ENCODE results near the gene CHRDL1. TPM values are rescaled to one million over a fixed set of nuclear protein-coding genes. Genes with fewer than 3 reads are reported as not detected.
"Not testable (repeated sequence)": the region's sequence is repeated elsewhere in the genome, so short reads cannot be mapped to it uniquely, and the experiment has no call there.

CHRDL1 gene, protein sequence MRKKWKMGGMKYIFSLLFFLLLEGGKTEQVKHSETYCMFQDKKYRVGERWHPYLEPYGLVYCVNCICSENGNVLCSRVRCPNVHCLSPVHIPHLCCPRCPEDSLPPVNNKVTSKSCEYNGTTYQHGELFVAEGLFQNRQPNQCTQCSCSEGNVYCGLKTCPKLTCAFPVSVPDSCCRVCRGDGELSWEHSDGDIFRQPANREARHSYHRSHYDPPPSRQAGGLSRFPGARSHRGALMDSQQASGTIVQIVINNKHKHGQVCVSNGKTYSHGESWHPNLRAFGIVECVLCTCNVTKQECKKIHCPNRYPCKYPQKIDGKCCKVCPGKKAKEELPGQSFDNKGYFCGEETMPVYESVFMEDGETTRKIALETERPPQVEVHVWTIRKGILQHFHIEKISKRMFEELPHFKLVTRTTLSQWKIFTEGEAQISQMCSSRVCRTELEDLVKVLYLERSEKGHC
- 22.1 and 56.2 TPM in 2 replicates for total RNA-seq

DNA sequence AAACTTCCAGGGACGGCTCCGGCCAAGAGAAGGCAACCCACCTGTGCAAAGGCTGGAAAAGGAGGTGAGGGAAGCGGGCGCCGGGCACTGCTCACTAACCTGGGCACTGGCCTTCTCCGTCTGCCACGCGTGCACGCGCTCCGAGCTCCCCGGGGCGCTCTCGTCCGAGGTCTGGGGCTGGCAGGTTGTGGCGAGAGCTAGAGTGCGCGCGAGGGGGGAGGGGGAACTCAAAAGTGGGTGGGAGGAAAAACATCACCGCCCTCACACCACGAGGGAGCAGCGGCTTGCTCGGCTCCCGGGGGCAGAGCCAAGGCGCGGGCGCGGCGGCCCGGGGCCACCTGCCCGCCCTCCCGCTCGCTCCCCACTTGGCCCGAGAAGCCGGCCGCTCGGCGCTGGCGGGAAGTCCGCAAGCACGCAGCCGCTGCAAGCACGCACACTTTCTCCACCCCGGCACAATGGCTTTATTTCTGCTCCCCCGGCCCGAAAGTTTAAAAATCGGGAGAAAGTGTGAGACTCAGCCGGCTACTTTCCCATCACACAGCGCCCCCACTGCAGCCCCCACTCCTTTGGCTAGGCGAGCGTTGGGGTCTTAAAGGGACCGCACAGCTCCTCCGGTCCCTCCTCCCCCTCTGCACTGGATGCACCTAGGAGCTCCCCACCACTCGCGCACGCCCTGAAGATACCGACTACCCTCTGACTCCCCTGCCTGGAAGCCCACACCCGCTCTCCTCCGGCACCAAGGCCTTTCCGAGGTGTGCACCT, at the start of gene CHRDL1:
TSS of gene CHRDL1 (minus strand) at position 173 of the 762 bp plus-strand sequence. CDS start 3,636 bp downstream, outside the sequence.
- peak within 1 kb of the TSS; percentile 62 for H3K4me3 ChIP-seq (ENCODE audit: low read depth, low read length)
- TF ChIP-seq, protein P1, sequence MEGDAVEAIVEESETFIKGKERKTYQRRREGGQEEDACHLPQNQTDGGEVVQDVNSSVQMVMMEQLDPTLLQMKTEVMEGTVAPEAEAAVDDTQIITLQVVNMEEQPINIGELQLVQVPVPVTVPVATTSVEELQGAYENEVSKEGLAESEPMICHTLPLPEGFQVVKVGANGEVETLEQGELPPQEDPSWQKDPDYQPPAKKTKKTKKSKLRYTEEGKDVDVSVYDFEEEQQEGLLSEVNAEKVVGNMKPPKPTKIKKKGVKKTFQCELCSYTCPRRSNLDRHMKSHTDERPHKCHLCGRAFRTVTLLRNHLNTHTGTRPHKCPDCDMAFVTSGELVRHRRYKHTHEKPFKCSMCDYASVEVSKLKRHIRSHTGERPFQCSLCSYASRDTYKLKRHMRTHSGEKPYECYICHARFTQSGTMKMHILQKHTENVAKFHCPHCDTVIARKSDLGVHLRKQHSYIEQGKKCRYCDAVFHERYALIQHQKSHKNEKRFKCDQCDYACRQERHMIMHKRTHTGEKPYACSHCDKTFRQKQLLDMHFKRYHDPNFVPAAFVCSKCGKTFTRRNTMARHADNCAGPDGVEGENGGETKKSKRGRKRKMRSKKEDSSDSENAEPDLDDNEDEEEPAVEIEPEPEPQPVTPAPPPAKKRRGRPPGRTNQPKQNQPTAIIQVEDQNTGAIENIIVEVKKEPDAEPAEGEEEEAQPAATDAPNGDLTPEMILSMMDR (conservative IDR thresholded peaks at IDR 0.05; ENCODE audit: low read depth, low read length) = no peak
- no peak for DNase-seq (ENCODE audit: low read depth)

DNA sequence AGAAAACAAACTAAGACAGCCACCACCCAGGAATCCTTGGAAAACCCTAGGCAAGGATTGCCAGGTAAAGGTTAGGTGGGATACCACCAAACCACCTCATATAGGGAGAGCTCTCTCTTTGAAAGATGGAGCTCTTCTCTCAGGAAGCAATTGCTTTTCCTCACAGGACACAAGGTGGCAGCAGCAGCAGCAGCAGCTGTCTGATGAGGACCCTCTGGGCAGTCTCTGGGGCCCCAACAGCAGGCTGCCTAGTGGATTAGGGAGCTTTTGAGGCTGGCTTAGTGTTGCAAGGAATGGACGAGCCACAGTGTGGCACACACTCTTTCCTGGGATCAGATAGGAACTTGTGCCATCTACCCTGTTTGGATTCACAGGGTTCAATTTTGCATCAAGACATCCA, 41.4 kb upstream of the CHRDL1 start:
- H3K4me3 ChIP-seq (ENCODE audit: low read depth, low read length) = no peak overlapping the region
- no peak for DNase-seq (ENCODE audit: low read depth)
- TF ChIP-seq, protein P1 (conservative IDR thresholded peaks at IDR 0.05; ENCODE audit: low read depth, low read length) = peak; percentile 44

DNA sequence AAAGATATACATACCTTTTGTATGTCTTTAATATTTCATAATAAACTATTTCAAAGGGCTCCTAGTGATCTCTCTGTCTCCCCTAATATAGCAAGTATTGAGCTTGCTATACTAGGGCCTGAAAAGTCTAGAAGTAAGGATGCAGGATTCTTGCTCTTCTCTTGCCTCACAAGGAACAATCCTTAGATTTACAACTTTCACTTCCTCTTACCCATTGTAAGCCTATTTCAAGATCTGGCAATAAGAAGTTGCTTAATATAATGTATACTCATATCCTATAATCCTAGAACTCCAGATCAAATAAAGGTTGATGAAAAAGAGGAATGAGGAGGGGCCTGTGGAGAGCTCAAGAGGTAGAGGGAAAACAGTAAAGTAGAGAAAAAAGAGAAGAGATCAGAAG, 40.8 kb upstream of the CHRDL1 start:
- no peak overlapping the region for H3K4me3 ChIP-seq (ENCODE audit: low read depth, low read length)
- TF ChIP-seq, protein P1 (conservative IDR thresholded peaks at IDR 0.05; ENCODE audit: low read depth, low read length) = no peak
- DNase-seq (ENCODE audit: low read depth) = no peak

DNA sequence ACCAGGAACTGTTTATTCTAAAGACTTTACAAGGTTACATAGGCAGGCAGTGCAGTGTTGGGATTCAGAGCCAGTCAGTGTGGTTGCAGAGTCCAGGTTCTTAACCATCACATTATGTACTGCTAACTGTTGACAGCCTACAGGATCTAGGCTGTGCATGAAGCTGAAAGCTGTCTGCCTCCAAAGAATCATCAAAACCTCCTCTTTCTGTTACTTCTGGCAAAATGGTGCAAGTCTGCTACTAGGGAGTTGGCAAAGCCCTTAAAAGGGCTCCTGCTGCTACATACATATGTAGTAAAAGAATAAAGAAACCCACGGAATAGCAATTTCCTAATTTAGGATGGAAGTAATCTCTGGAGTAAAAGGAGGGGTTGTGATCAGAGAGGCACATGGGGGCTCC, 40.4 kb upstream of the CHRDL1 start:
- no peak overlapping the region for H3K4me3 ChIP-seq (ENCODE audit: low read depth, low read length)
- TF ChIP-seq, protein P1 (conservative IDR thresholded peaks at IDR 0.05; ENCODE audit: low read depth, low read length) = no peak
- DNase-seq (ENCODE audit: low read depth) = no peak

DNA sequence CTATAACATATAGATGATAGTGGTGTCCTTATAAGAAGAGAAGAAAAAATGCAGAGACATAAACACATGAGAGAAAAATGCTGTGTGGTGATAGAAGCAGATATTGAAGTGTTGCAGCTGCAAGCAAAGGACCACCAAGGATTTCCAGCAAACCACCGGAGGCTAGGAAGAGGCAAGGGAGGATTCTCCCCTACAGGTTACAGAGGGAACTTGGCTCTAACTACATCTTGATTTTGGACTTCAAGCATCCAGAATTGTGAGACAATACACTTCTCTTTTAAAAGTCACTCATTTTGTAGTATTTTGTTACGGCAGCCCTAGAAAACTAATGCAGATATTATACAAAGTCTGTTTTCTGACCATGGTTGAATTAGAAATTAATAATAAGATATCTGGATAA, 30.4 kb upstream of the CHRDL1 start:
- TF ChIP-seq, protein P1 (conservative IDR thresholded peaks at IDR 0.05; ENCODE audit: low read depth, low read length) = no peak
- no peak for DNase-seq (ENCODE audit: low read depth)

DNA sequence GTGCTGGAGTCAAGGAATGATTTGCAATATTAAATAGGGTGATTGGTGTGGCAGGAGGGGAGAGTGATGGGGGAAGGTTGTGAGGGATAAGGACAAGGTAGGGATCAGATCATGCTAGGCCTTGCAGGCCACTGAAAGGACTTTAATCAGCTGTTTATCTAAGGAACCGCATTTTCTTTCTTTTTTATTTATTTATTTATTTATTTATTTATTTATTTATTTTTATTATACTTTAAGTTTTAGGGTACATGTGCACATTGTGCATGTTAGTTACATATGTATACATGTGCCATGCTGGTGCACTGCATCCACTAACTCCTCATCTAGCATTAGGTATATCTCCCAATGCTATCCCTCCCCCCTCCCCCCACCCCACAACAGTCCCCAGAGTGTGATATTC, 20.9 kb upstream of the CHRDL1 start:
- not testable (repeated sequence) for H3K4me3 ChIP-seq (ENCODE audit: low read depth, low read length); DNase-seq (ENCODE audit: low read depth)

More for the DNA sequence above, 30.4 kb upstream of the CHRDL1 start:
- no peak overlapping the region for H3K4me3 ChIP-seq (ENCODE audit: low read depth, low read length)

DNA sequence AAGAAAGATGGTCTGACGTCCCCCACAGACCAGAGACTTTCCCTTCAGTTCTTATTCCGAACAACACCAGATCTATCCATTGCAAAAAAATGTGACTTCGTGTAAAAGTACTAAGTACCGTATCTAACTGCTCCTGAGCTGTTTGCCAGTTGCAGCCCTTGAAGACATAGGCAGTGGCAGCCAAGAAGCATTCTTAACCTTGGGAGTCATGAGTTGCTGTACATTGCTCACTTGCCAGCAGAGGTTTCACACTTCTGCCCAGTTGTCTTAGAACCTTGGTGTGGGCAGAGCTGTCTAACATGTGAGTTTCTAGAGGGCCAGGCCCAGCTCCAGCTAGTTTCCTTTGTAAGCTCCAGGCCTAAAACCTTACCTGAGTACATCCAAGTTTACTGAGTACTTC, 10.5 kb upstream of the CHRDL1 start:
- DNase-seq (ENCODE audit: low read depth) = no peak
- TF ChIP-seq, protein P1 (conservative IDR thresholded peaks at IDR 0.05; ENCODE audit: low read depth, low read length) = no peak
- no peak overlapping the region for H3K4me3 ChIP-seq (ENCODE audit: low read depth, low read length)

All from epithelial cell of proximal tubule (primary cell).